BLaER1 treated with 17β-estradiol and CSF1 and Interleukin-3, amounts not matched to agents 10 nM and 100 nM (cell line): ENCODE data around the gene SARS1.

Experiments
- H3K27ac ChIP-seq, 11 experiments: shearing (Covaris generic); formaldehyde crosslinking; 2 replicates each; pipeline ENCODE4 v1.8.1; 2022
- H3K27me3 ChIP-seq, 11 experiments: shearing (Covaris generic); formaldehyde crosslinking; 2 replicates each; pipeline ENCODE4 v1.8.1; 2022
- H3K36me3 ChIP-seq, 11 experiments: shearing (Covaris generic); formaldehyde crosslinking; 2 replicates each; pipeline ENCODE4 v1.8.1; 2022
- H3K4me1 ChIP-seq, 10 experiments: shearing (Covaris generic); formaldehyde crosslinking; 2 replicates each; pipeline ENCODE4 v1.8.1; 2022
- H3K4me2 ChIP-seq, 11 experiments: shearing (Covaris generic); formaldehyde crosslinking; 2 replicates each; pipeline ENCODE4 v1.8.1; 2022
- H3K4me3 ChIP-seq, 10 experiments: shearing (Covaris generic); formaldehyde crosslinking; 2 replicates each; pipeline ENCODE4 v1.8.1; 2022
- H3K9ac ChIP-seq, 11 experiments: shearing (Covaris generic); formaldehyde crosslinking; 2 replicates each; pipeline ENCODE4 v1.8.1; 2022
- H3K9me3 ChIP-seq, 11 experiments: shearing (Covaris generic); formaldehyde crosslinking; replicated peaks in 1 of 11; 2 replicates each; pipeline ENCODE4 v1.8.1; 2022
- H4K20me1 ChIP-seq, 11 experiments: shearing (Covaris generic); formaldehyde crosslinking; 2 replicates each; pipeline ENCODE4 v1.8.1; 2022
- Cebpa-rat ChIP-seq, 11 experiments: shearing (Covaris generic); IDR thresholded peaks; 2 replicates each; pipeline ENCODE4 v1.8.1; 2022

Gene SARS1

GRCh38 chr1:109247401-109248365, 34.0 kb downstream of the SARS1 start:
- Histone ChIP-seq H3K27me3 (peaks cover 0 to 17% (median 7%) of the 10 kb centered on the region in 11 experiments; a peak in 8 of 22 replicates), H3K4me2 (peak overlapping the region in 9 of 11 experiments; percentile 7 to 99 (median 71); a peak in 16 of 22 replicates), H3K9me3 (no peaks in the 10 kb centered on the region; a peak in 1 of 22 replicates), H3K4me3 (no peak overlapping the region), H4K20me1 (peaks cover 0 to 9% (median 0%) of the 10 kb centered on the region in 11 experiments; a peak in 5 of 22 replicates), H3K4me1 (peaks cover 13 to 46% (median 39%) of the 10 kb centered on the region in 10 experiments; a peak in 18 of 20 replicates), H3K9ac (0 out of 22 replicates have a peak overlapping the region, but pooled peaks of 1 of the 11 experiments have one; percentile 1), H3K36me3 (no peaks in the 10 kb centered on the region), H3K27ac (no peak overlapping the region)
- no peak for TF ChIP-seq Cebpa-rat (IDR thresholded peaks at IDR 0.05)

- Histone ChIP-seq H4K20me1 (peaks cover 0 to 9% (median 0%) of the 10 kb centered on the region in 11 experiments; a peak in 5 of 22 replicates), H3K9me3 (no peaks in the 10 kb centered on the region; a peak in 1 of 22 replicates), H3K4me2 (peak overlapping the region in 10 of 11 experiments; percentile 92 to 100 (median 99); a peak in 11 of 22 replicates), H3K4me3 (no peak overlapping the region), H3K4me1 (peaks cover 15 to 53% (median 46%) of the 10 kb centered on the region in 10 experiments), H3K36me3 (no peaks in the 10 kb centered on the region), H3K27me3 (peaks cover 0 to 17% (median 7%) of the 10 kb centered on the region in 11 experiments; a peak in 8 of 22 replicates), H3K9ac (no peak overlapping the region), H3K27ac (no peak overlapping the region)
- no peak for TF ChIP-seq Cebpa-rat (IDR thresholded peaks at IDR 0.05)
Measured at GRCh38 chr1:109248444-109248796, 34.7 kb downstream of the SARS1 start.

- Histone ChIP-seq H3K27me3 (peaks cover 0 to 17% (median 7%) of the 10 kb centered on the region in 11 experiments; a peak in 8 of 22 replicates), H3K9ac (peak within 1 kb of the TSS; percentile 70 to 83 (median 79))
Measured at GRCh38 chr1:109248797-109249629, 35.3 kb downstream of the SARS1 start, which contains the start of gene CELSR2. CELSR2 (plus strand) TSS chr1:109249539; CDS start chr1:109250080, 541 bp downstream.

GRCh38 chr1:109249654-109250401, 36.1 kb downstream of the SARS1 start:
- peaks cover 0 to 17% (median 7%) of the 10 kb centered on the region in 11 experiments; a peak in 8 of 22 replicates for H3K27me3 ChIP-seq
- peak overlapping the region; percentile 92 to 100 (median 99) for H3K4me2 ChIP-seq
- TF ChIP-seq Cebpa-rat (IDR thresholded peaks at IDR 0.05): no peak
- peaks cover 0 to 9% (median 0%) of the 10 kb centered on the region in 11 experiments; a peak in 5 of 22 replicates for H4K20me1 ChIP-seq
- H3K9ac ChIP-seq: peak overlapping the region; percentile 70 to 83 (median 79)
- peak overlapping the region; percentile 76 to 88 (median 82) for H3K4me3 ChIP-seq
- peaks cover 29 to 67% (median 60%) of the 10 kb centered on the region in 10 experiments for H3K4me1 ChIP-seq
- H3K9me3 ChIP-seq: no peaks in the 10 kb centered on the region; a peak in 1 of 22 replicates
- H3K36me3 ChIP-seq: no peaks in the 10 kb centered on the region
- peak overlapping the region in 10 of 11 experiments; percentile 28 to 60 (median 48); a peak in 18 of 22 replicates for H3K27ac ChIP-seq

More at GRCh38 chr1:109248797-109249629, 35.3 kb downstream of the SARS1 start, which contains the start of gene CELSR2:
- Histone ChIP-seq H3K4me2 (peak within 1 kb of the TSS; percentile 92 to 100 (median 99)), H3K9me3 (no peaks in the 10 kb centered on the region; a peak in 1 of 22 replicates), H3K36me3 (no peaks in the 10 kb centered on the region), H3K27ac (peak within 1 kb of the TSS in 10 of 11 experiments; percentile 28 to 60 (median 48); a peak in 18 of 22 replicates), H3K4me1 (peaks cover 21 to 59% (median 52%) of the 10 kb centered on the region in 10 experiments), H3K4me3 (peak within 1 kb of the TSS; percentile 76 to 88 (median 82)), H4K20me1 (peaks cover 0 to 9% (median 0%) of the 10 kb centered on the region in 11 experiments; a peak in 5 of 22 replicates)
- TF ChIP-seq Cebpa-rat (IDR thresholded peaks at IDR 0.05): no peak

GRCh38 chr1:109250454-109251276, 36.9 kb downstream of the SARS1 start:
- peak overlapping the region; percentile 76 to 88 (median 82) for H3K4me3 ChIP-seq

GRCh38 chr1:109251277-109252166, 37.8 kb downstream of the SARS1 start:
- H3K4me1 ChIP-seq: peaks cover 44 to 78% (median 71%) of the 10 kb centered on the region in 10 experiments
- no peak overlapping the region for H3K27ac ChIP-seq

More at GRCh38 chr1:109250454-109251276, 36.9 kb downstream of the SARS1 start:
- peaks cover 38 to 75% (median 68%) of the 10 kb centered on the region in 10 experiments for H3K4me1 ChIP-seq
- H3K27me3 ChIP-seq: peaks cover 0 to 17% (median 7%) of the 10 kb centered on the region in 11 experiments; a peak in 8 of 22 replicates
- no peaks in the 10 kb centered on the region for H3K36me3 ChIP-seq
- TF ChIP-seq Cebpa-rat (IDR thresholded peaks at IDR 0.05): no peak
- H3K4me2 ChIP-seq: peak overlapping the region; percentile 92 to 100 (median 99)
- no peak overlapping the region for H3K27ac ChIP-seq
- no peaks in the 10 kb centered on the region; a peak in 1 of 22 replicates for H3K9me3 ChIP-seq
- H4K20me1 ChIP-seq: peaks cover 0 to 9% (median 0%) of the 10 kb centered on the region in 11 experiments; a peak in 5 of 22 replicates
- peak overlapping the region in 9 of 11 experiments; percentile 72 to 83 (median 79); a peak in 16 of 22 replicates for H3K9ac ChIP-seq

More at GRCh38 chr1:109251277-109252166, 37.8 kb downstream of the SARS1 start:
- Histone ChIP-seq H3K27me3 (peaks cover 0 to 17% (median 7%) of the 10 kb centered on the region in 11 experiments; a peak in 8 of 22 replicates), H3K4me2 (peak overlapping the region in 7 of 11 experiments; percentile 97 to 100 (median 99); a peak in 11 of 22 replicates), H3K4me3 (no peak overlapping the region), H3K36me3 (no peaks in the 10 kb centered on the region), H3K9me3 (no peaks in the 10 kb centered on the region; a peak in 1 of 22 replicates), H4K20me1 (peaks cover 0 to 9% (median 0%) of the 10 kb centered on the region in 11 experiments; a peak in 5 of 22 replicates), H3K9ac (no peak overlapping the region)
- TF ChIP-seq Cebpa-rat (IDR thresholded peaks at IDR 0.05): no peak
